ENCODE data around the gene RAX. TPM values are rescaled to one million over a fixed set of nuclear protein-coding genes. Genes with fewer than 3 reads are reported as not detected.

Gene RAX
- total and polyA plus RNA-seq, 2 donors from 2014 or later, result not detected

DNA sequence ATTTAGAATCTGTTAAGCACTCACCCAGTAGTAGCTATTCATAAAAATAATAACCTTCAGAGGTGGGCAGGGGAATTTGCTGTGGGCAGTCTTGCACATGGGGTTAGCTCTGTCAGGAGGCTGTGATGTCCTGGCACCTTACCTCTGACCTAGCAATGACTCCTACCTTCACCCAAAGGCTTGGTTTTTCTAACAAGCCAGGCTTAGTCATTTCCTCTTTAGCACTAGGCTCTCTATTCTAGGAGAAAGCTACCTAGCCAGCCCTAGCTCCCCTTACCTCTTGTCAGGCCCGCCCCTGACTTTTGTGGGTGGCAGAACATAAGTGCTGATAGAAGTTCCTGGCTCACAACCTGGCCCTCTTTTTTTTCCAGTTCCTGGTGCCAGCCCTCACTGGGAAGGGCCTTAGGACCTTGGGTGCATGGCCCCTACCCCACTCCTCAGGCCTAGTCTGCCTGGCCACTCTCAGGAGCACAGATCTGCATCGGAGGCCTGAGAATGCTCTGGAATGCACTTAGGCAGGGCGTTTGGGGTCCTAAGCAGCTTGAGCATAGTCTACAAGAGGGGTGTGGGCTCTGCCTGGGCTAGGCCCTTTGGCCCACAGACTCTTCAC, 27.5 kb upstream of the RAX start:
- H3K9me3 ChIP-seq (ENCODE audit: control insufficient read depth in 2 of 3, insufficient read depth in 1 of 3, low read length in 3 of 3), result no peaks in the 10 kb centered on the region
- H3K4me3 ChIP-seq (ENCODE audit: low read length in 3 of 3), result no peak overlapping the region
- H3K27me3 ChIP-seq (ENCODE audit: control insufficient read depth, insufficient read depth, low read length), result no peaks in the 10 kb centered on the region
- no peak for DNase-seq
- no peak for FAIRE-seq
- H3K9ac ChIP-seq (ENCODE audit: low read length in 3 of 3), result no peak overlapping the region
- no peaks in the 10 kb centered on the region for H3K36me3 ChIP-seq (ENCODE audit: control insufficient read depth in 2 of 3, insufficient read depth in 3 of 3, low read length in 3 of 3)
- TF ChIP-seq, protein P1, sequence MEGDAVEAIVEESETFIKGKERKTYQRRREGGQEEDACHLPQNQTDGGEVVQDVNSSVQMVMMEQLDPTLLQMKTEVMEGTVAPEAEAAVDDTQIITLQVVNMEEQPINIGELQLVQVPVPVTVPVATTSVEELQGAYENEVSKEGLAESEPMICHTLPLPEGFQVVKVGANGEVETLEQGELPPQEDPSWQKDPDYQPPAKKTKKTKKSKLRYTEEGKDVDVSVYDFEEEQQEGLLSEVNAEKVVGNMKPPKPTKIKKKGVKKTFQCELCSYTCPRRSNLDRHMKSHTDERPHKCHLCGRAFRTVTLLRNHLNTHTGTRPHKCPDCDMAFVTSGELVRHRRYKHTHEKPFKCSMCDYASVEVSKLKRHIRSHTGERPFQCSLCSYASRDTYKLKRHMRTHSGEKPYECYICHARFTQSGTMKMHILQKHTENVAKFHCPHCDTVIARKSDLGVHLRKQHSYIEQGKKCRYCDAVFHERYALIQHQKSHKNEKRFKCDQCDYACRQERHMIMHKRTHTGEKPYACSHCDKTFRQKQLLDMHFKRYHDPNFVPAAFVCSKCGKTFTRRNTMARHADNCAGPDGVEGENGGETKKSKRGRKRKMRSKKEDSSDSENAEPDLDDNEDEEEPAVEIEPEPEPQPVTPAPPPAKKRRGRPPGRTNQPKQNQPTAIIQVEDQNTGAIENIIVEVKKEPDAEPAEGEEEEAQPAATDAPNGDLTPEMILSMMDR (IDR thresholded peaks at IDR 0.05; ENCODE audit: borderline replicate concordance, extremely low read depth, insufficient read depth), result no peak
- H3K4me1 ChIP-seq (ENCODE audit: control insufficient read depth in 2 of 3, insufficient read depth in 2 of 3, low read depth in 1 of 3, low read length in 3 of 3), result no peaks in the 10 kb centered on the region
- no peak overlapping the region for H3K27ac ChIP-seq (ENCODE audit: low read depth in 2 of 2, low read length in 2 of 2)
- intact Hi-C loops (cut with DNase I), result no loop called here

DNA sequence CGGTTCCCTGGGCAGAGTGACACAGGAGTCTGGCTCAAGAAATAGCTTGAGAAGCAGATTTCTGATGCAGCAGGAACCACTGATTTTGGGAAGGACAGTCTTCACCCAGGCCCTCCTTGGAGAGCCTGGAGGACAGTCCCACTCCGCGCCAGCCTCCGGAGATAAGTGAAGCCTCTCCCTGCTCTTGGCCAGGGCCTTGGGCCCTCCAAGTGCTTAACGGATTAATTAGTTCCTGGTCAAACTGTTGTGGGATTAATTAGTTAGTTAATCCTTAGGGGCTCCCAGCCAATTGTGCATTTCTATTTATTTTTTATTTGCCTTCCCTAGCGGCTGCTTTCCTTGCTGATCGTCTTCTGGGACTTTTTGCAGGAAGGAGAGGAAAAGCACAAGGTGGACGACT, 25.6 kb upstream of the RAX start:
- DNase-seq (no peak), FAIRE-seq (no peak)
- no peaks in the 10 kb centered on the region for H3K27me3 ChIP-seq (ENCODE audit: control insufficient read depth, insufficient read depth, low read length)
- H3K4me3 ChIP-seq (ENCODE audit: low read length in 3 of 3), result no peak overlapping the region
- TF ChIP-seq, protein P1 (IDR thresholded peaks at IDR 0.05; ENCODE audit: borderline replicate concordance, extremely low read depth, insufficient read depth), result no peak
- H3K27ac ChIP-seq (ENCODE audit: low read depth in 2 of 2, low read length in 2 of 2), result no peak overlapping the region
- H3K36me3 ChIP-seq (ENCODE audit: control insufficient read depth in 2 of 3, insufficient read depth in 3 of 3, low read length in 3 of 3), result no peaks in the 10 kb centered on the region
- intact Hi-C loops (cut with DNase I), result no loop called here
- H3K9ac ChIP-seq (ENCODE audit: low read length in 3 of 3), result no peak overlapping the region
- H3K4me1 ChIP-seq (ENCODE audit: control insufficient read depth in 2 of 3, insufficient read depth in 2 of 3, low read depth in 1 of 3, low read length in 3 of 3), result no peaks in the 10 kb centered on the region
- no peaks in the 10 kb centered on the region for H3K9me3 ChIP-seq (ENCODE audit: control insufficient read depth in 2 of 3, insufficient read depth in 1 of 3, low read length in 3 of 3)

DNA sequence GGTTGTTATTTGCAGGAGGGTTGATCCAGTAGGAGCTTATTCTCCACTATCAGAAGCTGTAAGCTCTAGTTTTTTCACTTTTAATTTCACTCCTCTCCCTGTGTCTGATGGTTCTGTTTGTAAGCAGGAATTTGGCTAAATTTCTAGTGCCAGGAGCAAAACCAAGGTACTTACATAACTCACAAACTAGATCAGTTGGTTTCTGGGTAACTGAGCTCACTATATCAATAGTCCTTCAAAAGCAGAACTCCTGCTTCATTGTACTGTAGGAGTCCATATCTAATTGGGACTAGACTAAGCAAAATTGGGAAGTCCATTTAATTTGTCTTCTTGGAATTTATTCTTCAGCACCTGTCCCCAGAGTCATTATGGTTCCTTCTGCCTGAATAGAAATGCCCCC, 20.1 kb upstream of the RAX start:
- FAIRE-seq, result no peak
- TF ChIP-seq, protein P1 (IDR thresholded peaks at IDR 0.05; ENCODE audit: borderline replicate concordance, extremely low read depth, insufficient read depth), result no peak
- intact Hi-C loops (cut with DNase I), result no loop called here

DNA sequence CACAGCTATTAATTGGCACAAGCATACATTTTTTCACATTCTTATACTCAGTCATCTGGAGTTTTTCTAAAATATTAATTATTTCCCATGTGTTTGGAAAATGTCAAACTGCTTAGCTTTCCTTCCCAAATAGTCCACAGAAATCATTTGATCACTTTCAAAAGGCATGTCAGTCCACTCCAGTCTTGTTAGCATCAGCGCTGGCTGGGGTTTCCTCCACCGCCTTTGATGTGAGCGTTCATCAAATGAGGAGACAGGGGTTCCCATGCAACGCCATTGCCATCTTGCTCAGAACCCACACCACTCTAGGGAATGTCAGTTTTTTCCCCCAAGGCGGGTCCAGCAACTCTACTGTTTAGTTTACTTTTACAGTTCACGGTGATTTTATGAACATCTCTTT, 13.1 kb upstream of the RAX start:
- Histone ChIP-seq H3K27me3 (ENCODE audit: control insufficient read depth, insufficient read depth, low read length) (peaks cover 33% of the 10 kb centered on the region), H3K4me3 (ENCODE audit: low read length in 3 of 3) (no peak overlapping the region), H3K9ac (ENCODE audit: low read length in 3 of 3) (no peak overlapping the region), H3K36me3 (ENCODE audit: control insufficient read depth in 2 of 3, insufficient read depth in 3 of 3, low read length in 3 of 3) (no peaks in the 10 kb centered on the region), H3K27ac (ENCODE audit: low read depth in 2 of 2, low read length in 2 of 2) (no peak overlapping the region), H3K4me1 (ENCODE audit: control insufficient read depth in 2 of 3, insufficient read depth in 2 of 3, low read depth in 1 of 3, low read length in 3 of 3) (no peaks in the 10 kb centered on the region), H3K9me3 (ENCODE audit: control insufficient read depth in 2 of 3, insufficient read depth in 1 of 3, low read length in 3 of 3) (no peaks in the 10 kb centered on the region)
- DNase-seq (no peak), FAIRE-seq (no peak)
- intact Hi-C loops (cut with DNase I), result no loop called here
- TF ChIP-seq, protein P1 (IDR thresholded peaks at IDR 0.05; ENCODE audit: borderline replicate concordance, extremely low read depth, insufficient read depth), result no peak

More for the DNA sequence above, 20.1 kb upstream of the RAX start:
- H3K27ac ChIP-seq (ENCODE audit: low read depth in 2 of 2, low read length in 2 of 2), result no peak overlapping the region
- no peaks in the 10 kb centered on the region for H3K27me3 ChIP-seq (ENCODE audit: control insufficient read depth, insufficient read depth, low read length)
- no peaks in the 10 kb centered on the region for H3K4me1 ChIP-seq (ENCODE audit: control insufficient read depth in 2 of 3, insufficient read depth in 2 of 3, low read depth in 1 of 3, low read length in 3 of 3)
- no peak for DNase-seq
- no peak overlapping the region for H3K9ac ChIP-seq (ENCODE audit: low read length in 3 of 3)
- no peaks in the 10 kb centered on the region for H3K9me3 ChIP-seq (ENCODE audit: control insufficient read depth in 2 of 3, insufficient read depth in 1 of 3, low read length in 3 of 3)
- H3K36me3 ChIP-seq (ENCODE audit: control insufficient read depth in 2 of 3, insufficient read depth in 3 of 3, low read length in 3 of 3), result no peaks in the 10 kb centered on the region
- no peak overlapping the region for H3K4me3 ChIP-seq (ENCODE audit: low read length in 3 of 3)

All from kidney (tissue), 14 donors.